Panc1 (cell line): ENCODE measurements around the gene MGMT.

Source experiments
- POLR2AphosphoS5 ChIP-seq: IDR thresholded peaks from 2 replicates; pipeline ENCODE4 v1.6.1; 2012; ENCODE audit warnings: mild to moderate bottlenecking, low read depth, low read length, moderate library complexity
- SIN3A ChIP-seq: IDR thresholded peaks from 2 replicates; pipeline ENCODE4 v1.6.1; 2012; ENCODE audit warnings: low read depth, mild to moderate bottlenecking, low read length, moderate library complexity, borderline replicate concordance; ENCODE audit not compliant: insufficient read depth
- TF ChIP-seq, protein P1 (sequence below): fragments of 450-650 bp; IDR thresholded peaks from 2 replicates; pipeline ENCODE4 v1.5.1; 2017; ENCODE audit warnings: mild to moderate bottlenecking
- TF ChIP-seq, protein P2 (sequence below), 2 experiments: IDR thresholded peaks; 2 replicates each; pipeline ENCODE4 v1.6.1; 2011 to 2012; ENCODE audit warnings: low read depth in 2 of 2, control low read depth in 1 of 2, low read length in 1 of 2, mild to moderate bottlenecking in 1 of 2, moderate library complexity in 1 of 2; ENCODE audit not compliant: insufficient read depth in 1 of 2

DNA sequence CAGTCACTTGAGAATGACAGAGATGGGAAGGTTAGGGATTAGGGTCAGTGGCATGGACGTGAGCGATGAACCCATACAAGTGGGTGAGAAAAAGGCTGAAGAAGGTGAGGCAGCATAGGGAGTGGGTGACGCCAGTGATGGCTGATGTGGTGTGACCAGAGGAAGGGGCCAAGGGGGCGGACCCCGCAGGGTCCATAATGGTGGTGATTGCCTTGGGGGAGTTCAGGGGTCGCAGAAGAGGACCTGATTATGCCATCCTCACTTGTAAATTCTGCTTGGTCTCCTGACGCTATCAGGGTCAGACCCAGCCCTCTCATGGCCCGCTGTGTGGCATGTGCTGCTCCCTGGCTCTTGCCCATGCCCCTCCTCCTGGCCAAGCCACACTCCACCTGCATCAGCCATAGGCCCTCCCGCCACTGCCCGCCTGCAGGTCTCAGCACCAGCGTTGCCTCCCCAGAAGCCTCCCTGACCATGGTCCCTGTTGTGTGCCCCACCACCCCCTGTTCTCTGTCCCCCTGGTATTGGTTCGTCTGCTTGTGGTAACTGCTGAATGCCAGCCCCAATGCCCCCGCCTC is 261.3 kb downstream of the MGMT start:
- TF ChIP-seq, protein P1, sequence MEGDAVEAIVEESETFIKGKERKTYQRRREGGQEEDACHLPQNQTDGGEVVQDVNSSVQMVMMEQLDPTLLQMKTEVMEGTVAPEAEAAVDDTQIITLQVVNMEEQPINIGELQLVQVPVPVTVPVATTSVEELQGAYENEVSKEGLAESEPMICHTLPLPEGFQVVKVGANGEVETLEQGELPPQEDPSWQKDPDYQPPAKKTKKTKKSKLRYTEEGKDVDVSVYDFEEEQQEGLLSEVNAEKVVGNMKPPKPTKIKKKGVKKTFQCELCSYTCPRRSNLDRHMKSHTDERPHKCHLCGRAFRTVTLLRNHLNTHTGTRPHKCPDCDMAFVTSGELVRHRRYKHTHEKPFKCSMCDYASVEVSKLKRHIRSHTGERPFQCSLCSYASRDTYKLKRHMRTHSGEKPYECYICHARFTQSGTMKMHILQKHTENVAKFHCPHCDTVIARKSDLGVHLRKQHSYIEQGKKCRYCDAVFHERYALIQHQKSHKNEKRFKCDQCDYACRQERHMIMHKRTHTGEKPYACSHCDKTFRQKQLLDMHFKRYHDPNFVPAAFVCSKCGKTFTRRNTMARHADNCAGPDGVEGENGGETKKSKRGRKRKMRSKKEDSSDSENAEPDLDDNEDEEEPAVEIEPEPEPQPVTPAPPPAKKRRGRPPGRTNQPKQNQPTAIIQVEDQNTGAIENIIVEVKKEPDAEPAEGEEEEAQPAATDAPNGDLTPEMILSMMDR: no peak
- no peak for TF ChIP-seq POLR2AphosphoS5
- no peak for TF ChIP-seq SIN3A
- TF ChIP-seq, protein P2, sequence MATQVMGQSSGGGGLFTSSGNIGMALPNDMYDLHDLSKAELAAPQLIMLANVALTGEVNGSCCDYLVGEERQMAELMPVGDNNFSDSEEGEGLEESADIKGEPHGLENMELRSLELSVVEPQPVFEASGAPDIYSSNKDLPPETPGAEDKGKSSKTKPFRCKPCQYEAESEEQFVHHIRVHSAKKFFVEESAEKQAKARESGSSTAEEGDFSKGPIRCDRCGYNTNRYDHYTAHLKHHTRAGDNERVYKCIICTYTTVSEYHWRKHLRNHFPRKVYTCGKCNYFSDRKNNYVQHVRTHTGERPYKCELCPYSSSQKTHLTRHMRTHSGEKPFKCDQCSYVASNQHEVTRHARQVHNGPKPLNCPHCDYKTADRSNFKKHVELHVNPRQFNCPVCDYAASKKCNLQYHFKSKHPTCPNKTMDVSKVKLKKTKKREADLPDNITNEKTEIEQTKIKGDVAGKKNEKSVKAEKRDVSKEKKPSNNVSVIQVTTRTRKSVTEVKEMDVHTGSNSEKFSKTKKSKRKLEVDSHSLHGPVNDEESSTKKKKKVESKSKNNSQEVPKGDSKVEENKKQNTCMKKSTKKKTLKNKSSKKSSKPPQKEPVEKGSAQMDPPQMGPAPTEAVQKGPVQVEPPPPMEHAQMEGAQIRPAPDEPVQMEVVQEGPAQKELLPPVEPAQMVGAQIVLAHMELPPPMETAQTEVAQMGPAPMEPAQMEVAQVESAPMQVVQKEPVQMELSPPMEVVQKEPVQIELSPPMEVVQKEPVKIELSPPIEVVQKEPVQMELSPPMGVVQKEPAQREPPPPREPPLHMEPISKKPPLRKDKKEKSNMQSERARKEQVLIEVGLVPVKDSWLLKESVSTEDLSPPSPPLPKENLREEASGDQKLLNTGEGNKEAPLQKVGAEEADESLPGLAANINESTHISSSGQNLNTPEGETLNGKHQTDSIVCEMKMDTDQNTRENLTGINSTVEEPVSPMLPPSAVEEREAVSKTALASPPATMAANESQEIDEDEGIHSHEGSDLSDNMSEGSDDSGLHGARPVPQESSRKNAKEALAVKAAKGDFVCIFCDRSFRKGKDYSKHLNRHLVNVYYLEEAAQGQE (IDR thresholded peaks at IDR 0.05; ENCODE audit: insufficient read depth in 1 of 2, low read depth in 2 of 2, low read length in 1 of 2): no peak
